ENCODE data around the gene UNC13A. TPM values are rescaled to one million over a fixed set of nuclear protein-coding genes. Genes with fewer than 3 reads are reported as not detected.

The UNC13A gene
- total RNA-seq, 2 donors from 2014 or later: 0.14 to 2.4 TPM

GRCh38 chr19:17719730-17720400 is 31.7 kb upstream of the UNC13A start:
- peaks cover 9% of the 10 kb centered on the region for H3K4me1 ChIP-seq (replicated peaks)
- 2% methylated on average over 37 of the region's 38 CpGs for WGBS
- peak; percentile 11 for DNase-seq (ENCODE audit: low spot score)

GRCh38 chr19:17718947-17719711 is 31.0 kb upstream of the UNC13A start, which contains the start of gene MAP1S:
Gene MAP1S (plus strand): TSS chr19:17719480. CDS start chr19:17719503, 23 bp downstream.
- peak; percentile 69 for TF ChIP-seq POLR2AphosphoS5 (IDR thresholded peaks at IDR 0.05)
- no peak for TF ChIP-seq CTCF (IDR thresholded peaks at IDR 0.05)
- TF ChIP-seq POLR2A (IDR thresholded peaks at IDR 0.05): peak; percentile 71
- no peaks in the 10 kb centered on the region for H3K9me3 ChIP-seq
- H3K4me1 ChIP-seq (replicated peaks): peaks cover 9% of the 10 kb centered on the region
- peak within 1 kb of the TSS; percentile 48 to 62 for H3K27ac ChIP-seq
- DNase-seq (ENCODE audit: low spot score): peak; percentile 21
- H3K4me3 ChIP-seq: peak within 1 kb of the TSS; percentile 71 to 81
- intact Hi-C loops (cut with DNase I): no loop called here
- H3K27me3 ChIP-seq (replicated peaks; ENCODE audit: insufficient read depth): no peaks in the 10 kb centered on the region
- H3K36me3 ChIP-seq: no peaks in the 10 kb centered on the region
- 3% methylated on average over 48 of the region's 53 CpGs for WGBS

More at GRCh38 chr19:17719730-17720400, 31.7 kb upstream of the UNC13A start:
- peak overlapping the region; percentile 71 to 81 for H3K4me3 ChIP-seq
- no peaks in the 10 kb centered on the region for H3K9me3 ChIP-seq
- TF ChIP-seq POLR2A (IDR thresholded peaks at IDR 0.05) (no peak), CTCF (IDR thresholded peaks at IDR 0.05) (no peak), POLR2AphosphoS5 (IDR thresholded peaks at IDR 0.05) (no peak)
- H3K36me3 ChIP-seq: no peaks in the 10 kb centered on the region
- intact Hi-C loops (cut with DNase I): no loop called here
- H3K27me3 ChIP-seq (replicated peaks; ENCODE audit: insufficient read depth): no peaks in the 10 kb centered on the region
- H3K27ac ChIP-seq: peak overlapping the region; percentile 48 to 62

GRCh38 chr19:17718550-17718946 is 30.4 kb upstream of the UNC13A start:
- Histone ChIP-seq H3K36me3 (no peaks in the 10 kb centered on the region), H3K4me3 (no peak overlapping the region), H3K27me3 (replicated peaks; ENCODE audit: insufficient read depth) (no peaks in the 10 kb centered on the region), H3K9me3 (no peaks in the 10 kb centered on the region), H3K27ac (no peak overlapping the region), H3K4me1 (replicated peaks) (peaks cover 9% of the 10 kb centered on the region)
- no peak for TF ChIP-seq POLR2A (IDR thresholded peaks at IDR 0.05)
- no peak for TF ChIP-seq POLR2AphosphoS5 (IDR thresholded peaks at IDR 0.05)
- no peak for TF ChIP-seq CTCF (IDR thresholded peaks at IDR 0.05)
- intact Hi-C loops (cut with DNase I): no loop called here
- WGBS: 82% methylated on average over 4 of the region's 4 CpGs
- no peak for DNase-seq (ENCODE audit: low spot score)

- Histone ChIP-seq H3K36me3 (no peaks in the 10 kb centered on the region), H3K27ac (no peak overlapping the region), H3K27me3 (replicated peaks; ENCODE audit: insufficient read depth) (no peaks in the 10 kb centered on the region), H3K9me3 (no peaks in the 10 kb centered on the region), H3K4me1 (replicated peaks) (peaks cover 9% of the 10 kb centered on the region), H3K4me3 (no peak overlapping the region)
- TF ChIP-seq CTCF (IDR thresholded peaks at IDR 0.05) (no peak), POLR2AphosphoS5 (IDR thresholded peaks at IDR 0.05) (no peak), POLR2A (IDR thresholded peaks at IDR 0.05) (no peak)
- intact Hi-C loops (cut with DNase I): no loop called here
- 71% methylated on average over 4 of the region's 4 CpGs for WGBS
- DNase-seq (ENCODE audit: low spot score): no peak
Observed at GRCh38 chr19:17716309-17716929, 28.3 kb upstream of the UNC13A start.

Data from prostate gland (tissue), 2 donors.